SK-N-SH treated with all-trans-retinoic acid at 6 μM for 48 hours (cell line): ENCODE results near the gene MRPS18A.

ENCODE experiments used
- ATAC-seq: fragments of 200-7000 bp; cut with Tn5 transposase; 3 replicates; pipeline ENCODE4 v1.9.1; 2020; ENCODE audit warnings: mild to moderate bottlenecking, moderate library complexity
- ARNTL ChIP-seq: fragments of 450-650 bp; formaldehyde crosslinking; IDR thresholded peaks from 2 replicates; pipeline ENCODE4 v1.5.0; 2020; ENCODE audit warnings: low read depth, mild to moderate bottlenecking, moderate library complexity, borderline replicate concordance
- BACH2 ChIP-seq: fragments of 250-450 bp; sonication (Bioruptor Pico); IDR thresholded peaks from 2 replicates; pipeline ENCODE4 v1.9.0; 2021; ENCODE audit warnings: mild to moderate bottlenecking, borderline replicate concordance
- CREB5 ChIP-seq: fragments of 250-450 bp; sonication (Bioruptor Pico); IDR thresholded peaks from 2 replicates; pipeline ENCODE4 v1.5.1; 2020; ENCODE audit warnings: low read depth, mild to moderate bottlenecking, moderate library complexity
- CSDC2 ChIP-seq: fragments of 250-450 bp; sonication (Bioruptor Pico); IDR thresholded peaks from 2 replicates; pipeline ENCODE4 v1.5.0; 2020; ENCODE audit warnings: mild to moderate bottlenecking, moderate library complexity
- CSRNP3 ChIP-seq: fragments of 250-450 bp; sonication (Bioruptor Pico); IDR thresholded peaks from 2 replicates; pipeline ENCODE4 v1.5.1; 2021; ENCODE audit warnings: mild to moderate bottlenecking, moderate library complexity
- ESRRG ChIP-seq: fragments of 250-450 bp; sonication (Bioruptor Pico); IDR thresholded peaks from 2 replicates; pipeline ENCODE4 v1.6.1; 2021; ENCODE audit warnings: mild to moderate bottlenecking
- GLIS3 ChIP-seq: fragments of 250-450 bp; sonication (Bioruptor Pico); IDR thresholded peaks from 2 replicates; pipeline ENCODE4 v1.5.0; 2020; ENCODE audit warnings: mild to moderate bottlenecking, moderate library complexity
- ISL1 ChIP-seq: fragments of 250-450 bp; sonication (Bioruptor Pico); IDR thresholded peaks from 2 replicates; pipeline ENCODE4 v2.1.2; 2022; ENCODE audit warnings: mild to moderate bottlenecking, moderate library complexity
- OSR1 ChIP-seq: fragments of 250-450 bp; sonication (Bioruptor Pico); IDR thresholded peaks from 2 replicates; pipeline ENCODE4 v1.8.0; 2022; ENCODE audit warnings: moderate library complexity, mild to moderate bottlenecking, inconsistent platforms
- PATZ1 ChIP-seq: fragments of 250-450 bp; sonication (Bioruptor Pico); IDR thresholded peaks from 2 replicates; pipeline ENCODE4 v1.8.0; 2020; ENCODE audit warnings: mild to moderate bottlenecking, moderate library complexity, borderline replicate concordance
- POU6F1 ChIP-seq: fragments of 250-450 bp; sonication (Bioruptor Pico); IDR thresholded peaks from 2 replicates; pipeline ENCODE4 v1.8.0; 2021; ENCODE audit warnings: low read depth, mild to moderate bottlenecking, moderate library complexity, borderline replicate concordance
- PPARA ChIP-seq: fragments of 250-450 bp; sonication (Bioruptor Pico); IDR thresholded peaks from 2 replicates; pipeline ENCODE4 v1.5.0; 2020; ENCODE audit warnings: mild to moderate bottlenecking, borderline replicate concordance
- RARB ChIP-seq: fragments of 250-450 bp; sonication (Bioruptor Pico); IDR thresholded peaks from 2 replicates; pipeline ENCODE4 v1.8.0; 2021; ENCODE audit warnings: mild to moderate bottlenecking, moderate library complexity
- TCF4 ChIP-seq: fragments of 250-450 bp; sonication (Bioruptor Pico); IDR thresholded peaks from 2 replicates; pipeline ENCODE4 v1.8.0; 2021; ENCODE audit warnings: mild to moderate bottlenecking, moderate library complexity, borderline replicate concordance
- TOX ChIP-seq: fragments of 250-450 bp; sonication (Bioruptor Pico); IDR thresholded peaks from 2 replicates; pipeline ENCODE4 v1.8.0; 2021; ENCODE audit warnings: mild to moderate bottlenecking, moderate library complexity, borderline replicate concordance
- TSHZ2 ChIP-seq: fragments of 250-450 bp; sonication (Bioruptor Pico); IDR thresholded peaks from 2 replicates; pipeline ENCODE4 v1.5.0; 2020; ENCODE audit warnings: mild to moderate bottlenecking, moderate library complexity
- ZC3H10 ChIP-seq: fragments of 250-450 bp; sonication (Bioruptor Pico); IDR thresholded peaks from 2 replicates; pipeline ENCODE4 v1.5.1; 2021; ENCODE audit warnings: mild to moderate bottlenecking, moderate library complexity
- ZFP3 ChIP-seq: fragments of 250-450 bp; sonication (Bioruptor Pico); IDR thresholded peaks from 2 replicates; pipeline ENCODE4 v1.5.0; 2020; ENCODE audit warnings: mild to moderate bottlenecking, moderate library complexity
- ZFP30 ChIP-seq: fragments of 450-650 bp; formaldehyde crosslinking; IDR thresholded peaks from 2 replicates; pipeline ENCODE4 v1.5.0; 2022; ENCODE audit warnings: mild to moderate bottlenecking, moderate library complexity
- ZNF565 ChIP-seq: fragments of 450-650 bp; formaldehyde crosslinking; conservative IDR thresholded peaks from 2 replicates; pipeline ENCODE4 v1.5.0; 2020; ENCODE audit warnings: low read depth, mild to moderate bottlenecking, moderate library complexity
- ZNF8 ChIP-seq: fragments of 450-650 bp; formaldehyde crosslinking; IDR thresholded peaks from 2 replicates; pipeline ENCODE4 v1.5.0; 2020; ENCODE audit warnings: mild to moderate bottlenecking, moderate library complexity

Gene MRPS18A

GRCh38 chr6:43671801-43672690 lies 15.5 kb downstream of the MRPS18A start:
- ATAC-seq: no peak
- no peak for TF ChIP-seq CSRNP3
- TF ChIP-seq PATZ1 (CRISPR knock-in tag): no peak
- TF ChIP-seq GLIS3: no peak
- TF ChIP-seq ESRRG: no peak
- no peak for TF ChIP-seq TOX (CRISPR knock-in tag)
- no peak for TF ChIP-seq RARB (CRISPR knock-in tag)
- TF ChIP-seq ISL1 (CRISPR knock-in tag): no peak

- TF ChIP-seq ZNF565 (CRISPR knock-in tag) (no peak), ZNF8 (CRISPR knock-in tag) (no peak), OSR1 (CRISPR knock-in tag) (no peak), ZFP3 (CRISPR knock-in tag) (no peak), CSRNP3 (no peak), ZC3H10 (CRISPR knock-in tag) (no peak), BACH2 (CRISPR knock-in tag) (no peak), RARB (CRISPR knock-in tag) (no peak), CSDC2 (CRISPR knock-in tag) (no peak), TOX (CRISPR knock-in tag) (no peak), TSHZ2 (CRISPR knock-in tag) (no peak), ARNTL (CRISPR knock-in tag) (no peak), ESRRG (no peak), POU6F1 (CRISPR knock-in tag) (no peak), ZFP30 (no peak), TCF4 (CRISPR knock-in tag) (no peak), CREB5 (CRISPR knock-in tag) (no peak), GLIS3 (no peak), PPARA (no peak)
- ATAC-seq: no peak
These were observed 16.4 kb downstream of the MRPS18A start for GRCh38 chr6:43671011-43671800.
